ENCODE data around the gene PCNX1.

- TF ChIP-seq CTCF (IDR thresholded peaks at IDR 0.05; ENCODE audit: insufficient read depth, low read length) = no peak
- no peak for TF ChIP-seq POLR2AphosphoS5 (IDR thresholded peaks at IDR 0.05; ENCODE audit: low read depth)
- TF ChIP-seq REST (IDR thresholded peaks at IDR 0.05; ENCODE audit: insufficient replicate concordance, low read depth) = no peak
- no peak for TF ChIP-seq SPI1 (IDR thresholded peaks at IDR 0.05; ENCODE audit: borderline replicate concordance, low read depth)
- TF ChIP-seq GABPA (IDR thresholded peaks at IDR 0.05; ENCODE audit: low read depth) = no peak
These were observed 35.1 kb downstream of the PCNX1 start for GRCh38 chr14:70942342-70942706.
